Measurements from ENCODE around the gene THRA.

The THRA gene

DNA sequence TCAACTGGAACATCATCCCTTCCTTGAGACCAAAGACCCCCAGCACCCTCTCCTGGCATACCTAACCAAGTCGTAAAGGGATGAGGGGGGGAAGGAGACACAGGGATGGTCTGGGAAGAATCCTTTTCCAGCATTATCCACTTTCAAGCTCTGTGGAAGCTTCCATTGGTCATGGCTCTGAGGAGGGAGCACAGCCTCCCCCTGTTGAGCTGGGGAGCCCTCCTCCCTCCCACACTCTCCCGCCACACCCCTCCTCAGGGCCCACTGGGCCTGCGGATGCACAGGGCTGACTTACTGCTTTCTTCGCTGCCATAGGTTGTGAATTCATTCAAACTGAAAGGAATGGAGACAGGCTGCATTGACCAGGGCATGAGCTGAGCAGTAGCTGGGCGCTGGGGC lies 35.2 kb upstream of the THRA start:
- no peak for DNase-seq

GRCh38 chr17:40028595-40028994 lies 34.2 kb upstream of the THRA start:
- no peak for DNase-seq

GRCh38 chr17:40031706-40032105 lies 31.1 kb upstream of the THRA start:
- no peak for DNase-seq

GRCh38 chr17:40032322-40033320 lies 30.1 kb upstream of the THRA start:
- no peak for DNase-seq

DNA sequence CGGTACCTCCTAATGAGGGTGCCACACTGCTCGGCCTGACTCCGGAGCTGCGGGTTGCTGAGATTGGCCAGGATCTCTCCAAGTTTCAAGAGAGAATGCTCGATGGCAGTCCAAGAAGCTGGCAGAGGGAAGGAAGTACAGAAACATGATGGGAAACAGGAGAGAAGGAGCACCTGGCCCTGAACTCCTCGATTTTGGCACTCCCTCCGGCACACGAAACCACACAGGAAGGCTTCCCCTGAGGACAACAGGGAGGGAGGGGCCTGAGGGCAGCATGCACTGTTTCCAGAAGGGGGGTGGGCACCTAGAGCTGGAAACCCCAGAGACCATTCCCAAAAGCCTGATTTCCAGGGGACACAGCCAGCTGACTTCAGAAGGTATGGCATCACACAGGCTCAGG lies 29.4 kb upstream of the THRA start:
- DNase-seq, result no peak

- no peak for DNase-seq
Observed at GRCh38 chr17:40034426-40035161, 28.2 kb upstream of the THRA start.

GRCh38 chr17:40035162-40035559 lies 27.6 kb upstream of the THRA start:
- no peak for DNase-seq

GRCh38 chr17:40038882-40039513 lies 23.8 kb upstream of the THRA start:
- no peak for DNase-seq

DNA sequence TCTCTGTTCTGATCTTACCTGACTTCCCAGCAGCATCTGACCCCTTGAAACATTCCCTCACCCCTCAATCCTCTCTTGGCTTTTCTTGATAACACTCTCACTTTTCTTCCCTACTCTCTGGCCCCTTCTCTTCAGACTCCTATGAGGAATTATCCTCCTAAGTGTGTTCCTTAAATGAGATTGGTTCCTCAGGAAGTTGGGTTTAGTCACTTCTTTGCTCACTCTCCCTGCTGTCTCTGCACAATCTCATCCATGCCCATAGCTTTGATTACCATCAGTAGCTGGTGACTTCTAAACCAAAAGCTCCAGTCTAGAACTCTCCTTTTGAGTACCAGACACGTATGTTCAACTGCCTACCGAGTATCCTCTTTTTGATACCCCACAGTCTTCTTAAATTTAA lies 21.6 kb upstream of the THRA start:
- no peak for DNase-seq

- no peak for DNase-seq
Observed at GRCh38 chr17:40056379-40057015, 6.3 kb upstream of the THRA start.

DNA sequence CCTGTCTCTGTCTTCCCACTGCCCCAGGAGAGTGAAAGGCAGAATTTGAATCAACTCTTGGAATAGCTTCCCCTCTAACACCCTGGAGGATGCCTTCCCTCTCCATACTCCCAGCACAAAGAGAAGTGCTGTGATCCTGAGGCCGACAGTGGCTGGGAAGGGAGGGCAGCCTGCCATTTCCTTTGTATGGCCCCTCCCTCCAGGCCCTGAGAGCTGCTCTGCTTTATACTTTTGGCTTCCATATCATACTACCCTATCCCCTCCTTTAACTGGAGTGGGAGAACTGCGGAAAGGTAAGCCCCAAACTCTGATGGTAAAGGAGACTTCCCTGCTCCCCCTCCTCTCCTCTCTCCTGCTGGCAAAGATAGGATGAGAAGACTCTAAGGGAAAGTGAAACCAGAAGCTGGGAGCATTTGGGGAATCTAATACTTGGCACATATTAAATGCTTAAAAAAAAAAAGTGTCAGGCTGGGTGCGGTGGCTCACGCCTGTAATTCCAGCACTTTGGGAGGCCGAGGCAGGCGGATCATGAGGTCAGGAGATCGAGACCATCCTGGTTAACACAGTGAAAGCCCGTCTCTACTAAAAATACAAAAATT lies 4.5 kb upstream of the THRA start:
- DNase-seq, result no peak

- no peak for DNase-seq
Observed at GRCh38 chr17:40058865-40059264, 3.9 kb upstream of the THRA start.

DNA sequence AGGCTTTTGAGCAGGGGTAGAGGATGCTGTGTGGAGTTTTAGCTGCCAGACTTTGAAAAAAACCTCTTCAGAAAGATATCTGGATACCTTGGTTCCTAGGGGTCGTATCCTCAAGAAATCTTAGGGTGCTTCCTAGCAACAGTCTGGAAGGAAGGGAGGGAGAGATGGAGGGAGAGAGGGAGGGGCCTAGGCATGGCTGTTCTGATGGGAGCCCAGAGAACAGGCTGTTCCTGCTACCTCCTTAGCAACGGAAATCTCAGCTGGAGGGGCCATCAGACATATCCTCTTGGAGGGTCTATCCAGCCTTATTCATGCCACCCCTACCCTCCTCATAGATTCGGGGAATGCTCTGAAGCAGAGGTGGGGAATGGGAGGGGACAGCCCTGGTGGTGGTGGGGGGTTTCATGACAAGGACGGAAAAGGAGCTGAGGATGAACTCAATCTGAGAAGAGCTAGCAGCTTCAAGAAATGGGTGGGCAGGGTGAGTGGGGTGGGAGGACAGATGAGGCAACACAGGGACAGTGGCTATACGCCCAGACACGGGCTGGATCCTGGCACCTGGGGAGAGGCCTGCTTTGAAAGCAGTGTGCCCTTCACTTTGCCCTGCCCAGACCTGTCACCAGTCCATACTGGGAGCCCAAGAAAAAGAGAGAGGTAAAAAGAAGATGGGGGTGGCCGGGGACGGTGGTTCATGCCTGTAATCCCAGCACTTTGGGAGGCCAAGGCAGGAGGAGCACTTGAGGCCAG lies 2.9 kb upstream of the THRA start:
- DNase-seq, result no peak

GRCh38 chr17:40060887-40061608 lies 1.7 kb upstream of the THRA start:
- DNase-seq, result no peak

DNA sequence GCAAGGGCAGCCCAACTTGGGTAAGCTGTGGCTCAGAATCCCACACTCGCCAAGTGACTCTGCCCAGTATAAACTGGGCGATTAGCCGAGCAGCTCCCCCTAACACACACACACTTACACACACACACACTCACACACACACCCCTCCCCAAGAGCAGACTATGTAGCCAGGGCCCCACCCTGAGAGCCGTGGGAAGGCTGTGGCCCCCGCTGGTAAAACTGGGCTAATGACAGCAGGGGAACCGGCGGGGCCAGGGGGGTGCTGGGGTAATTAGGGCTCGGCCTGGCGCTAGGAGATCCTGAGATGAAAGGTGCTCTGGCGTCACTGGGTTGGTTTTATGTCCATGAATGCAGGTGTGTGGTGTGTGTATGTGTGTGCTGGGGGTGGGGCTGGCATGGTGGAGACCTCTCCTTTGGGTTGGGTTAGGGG lies 1.1 kb upstream of the THRA start:
- DNase-seq, result no peak

DNA sequence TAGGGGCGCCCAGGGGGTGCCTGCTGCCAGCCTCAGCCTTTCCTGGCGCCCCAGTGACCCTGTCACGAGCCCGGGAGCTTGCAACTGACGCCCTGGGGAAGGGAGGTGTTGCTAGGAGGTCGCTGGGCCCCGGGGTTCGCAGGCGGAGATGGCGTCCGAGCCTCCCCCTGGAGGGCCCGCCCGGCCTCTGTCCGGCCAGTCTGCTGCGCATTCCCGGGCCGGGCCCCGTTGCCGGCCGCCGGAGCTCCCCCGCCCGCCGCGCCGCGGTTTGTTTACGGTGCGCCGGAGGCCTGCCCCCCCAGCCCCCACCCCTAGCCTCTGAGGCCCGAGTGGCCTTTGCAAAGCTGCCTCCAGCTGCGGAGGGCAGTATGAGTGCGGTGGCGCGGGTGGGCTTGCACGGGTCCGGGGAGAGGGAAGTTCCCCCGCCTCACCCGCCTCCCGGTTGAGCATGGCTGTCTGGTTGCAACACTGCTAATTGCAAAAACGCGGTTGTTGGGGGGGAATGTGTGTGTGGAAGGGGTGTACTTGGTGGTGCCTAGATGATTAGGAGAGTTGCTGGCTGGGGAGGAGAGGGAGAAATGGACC lies 514 bp downstream of the THRA start:
- DNase-seq, result no peak

DNA sequence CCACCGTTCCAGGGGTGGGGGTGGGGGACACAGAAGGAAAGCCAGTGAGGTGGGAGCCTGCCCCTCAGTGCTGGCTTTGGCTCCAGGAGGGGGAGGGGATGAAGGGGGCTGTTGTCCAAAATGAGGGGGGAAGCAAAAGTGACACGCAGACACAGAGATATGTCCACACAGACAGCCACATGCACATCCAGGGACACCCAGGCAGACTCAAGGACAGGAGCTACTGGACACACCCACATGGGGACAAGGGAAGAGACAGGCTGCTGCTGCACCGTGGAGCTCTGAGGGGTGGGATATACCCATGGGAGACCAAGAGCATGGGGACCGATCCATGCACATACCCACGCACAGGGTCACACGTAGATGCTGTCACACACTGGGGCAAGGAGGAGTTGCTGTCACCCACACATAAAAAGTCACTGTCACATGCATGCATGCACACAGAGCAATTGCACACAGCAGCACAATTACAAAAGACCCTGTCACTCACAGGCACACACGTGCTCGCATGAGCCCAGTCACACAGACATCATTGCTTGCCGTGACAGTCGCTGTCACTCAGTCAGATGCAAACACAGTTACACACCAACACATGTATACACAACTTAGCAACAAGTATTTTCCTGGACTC lies 1.3 kb downstream of the THRA start:
- DNase-seq, result no peak

GRCh38 chr17:40064971-40065768 lies 2.4 kb downstream of the THRA start:
- no peak for DNase-seq

- DNase-seq, result no peak
Observed at GRCh38 chr17:40065769-40066510, 3.2 kb downstream of the THRA start.

Data from activated effector memory CD4-positive, alpha-beta T cell treated with Interleukin-2 at 50 U/mL for 16 hours (primary cell).